Measurements from ENCODE around the gene CLIC6.

The CLIC6 gene

DNA sequence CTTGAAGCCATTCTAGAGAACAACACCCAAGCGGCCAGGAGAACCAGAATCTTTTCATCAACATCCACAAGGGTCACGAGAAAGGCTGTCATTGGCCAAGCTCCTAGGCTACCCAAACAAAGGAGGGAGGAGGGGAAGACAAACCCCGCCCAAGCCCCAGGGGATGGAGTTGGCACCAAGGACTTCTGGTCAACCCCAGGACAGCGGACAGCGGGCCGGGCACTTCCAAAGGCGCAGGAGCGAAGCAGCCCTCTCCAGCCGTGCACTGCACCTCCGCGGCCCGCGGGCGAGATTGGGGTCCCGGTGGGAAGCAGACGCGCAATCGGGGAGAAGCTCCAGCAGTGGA is at the start of gene CLIC6:
Gene CLIC6, plus strand, starts transcription at position 192 of the 346 bp plus-strand sequence. CDS start 395 bp downstream, outside the sequence.
- no peak for FAIRE-seq

DNA sequence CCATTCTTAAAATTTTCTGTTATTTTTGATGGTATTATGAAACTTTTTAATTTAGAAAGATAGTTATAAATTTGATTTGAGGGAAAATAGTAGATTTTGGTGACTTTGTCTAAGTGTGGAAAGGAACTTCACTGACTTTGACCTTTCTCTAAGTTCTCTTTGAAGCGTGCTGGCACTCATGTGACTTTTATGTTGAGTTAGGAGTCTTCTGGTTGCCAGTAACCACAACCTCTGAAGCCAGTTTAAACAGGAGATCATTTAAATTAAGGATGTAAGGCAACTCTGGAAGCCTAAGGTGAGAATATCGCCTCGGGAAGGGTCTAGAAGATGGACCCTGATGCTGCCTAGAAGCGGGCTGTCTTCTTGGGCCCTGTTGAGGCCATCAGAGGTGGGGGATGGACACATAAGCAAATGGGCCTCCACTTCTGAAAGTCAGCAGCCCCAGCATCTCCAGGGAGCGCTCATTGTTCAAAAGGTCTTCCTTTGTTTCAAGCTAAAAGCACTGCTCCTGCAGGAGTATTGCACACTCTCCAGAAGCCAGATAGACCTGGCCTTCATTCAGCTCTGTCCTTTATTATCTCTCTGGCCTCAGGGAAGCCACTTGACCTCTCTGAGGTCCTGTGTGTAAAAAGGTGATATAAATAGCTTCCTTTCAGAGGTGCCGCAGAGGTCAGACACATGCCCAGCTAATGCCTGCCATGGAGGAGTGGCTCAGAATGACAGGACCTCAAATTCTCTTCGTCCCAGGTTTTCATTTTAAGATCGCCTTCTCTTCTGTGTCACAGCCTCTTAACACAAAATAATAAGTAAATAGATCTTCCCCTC is 48.7 kb upstream of the CLIC6 start:
- no peak for FAIRE-seq

DNA sequence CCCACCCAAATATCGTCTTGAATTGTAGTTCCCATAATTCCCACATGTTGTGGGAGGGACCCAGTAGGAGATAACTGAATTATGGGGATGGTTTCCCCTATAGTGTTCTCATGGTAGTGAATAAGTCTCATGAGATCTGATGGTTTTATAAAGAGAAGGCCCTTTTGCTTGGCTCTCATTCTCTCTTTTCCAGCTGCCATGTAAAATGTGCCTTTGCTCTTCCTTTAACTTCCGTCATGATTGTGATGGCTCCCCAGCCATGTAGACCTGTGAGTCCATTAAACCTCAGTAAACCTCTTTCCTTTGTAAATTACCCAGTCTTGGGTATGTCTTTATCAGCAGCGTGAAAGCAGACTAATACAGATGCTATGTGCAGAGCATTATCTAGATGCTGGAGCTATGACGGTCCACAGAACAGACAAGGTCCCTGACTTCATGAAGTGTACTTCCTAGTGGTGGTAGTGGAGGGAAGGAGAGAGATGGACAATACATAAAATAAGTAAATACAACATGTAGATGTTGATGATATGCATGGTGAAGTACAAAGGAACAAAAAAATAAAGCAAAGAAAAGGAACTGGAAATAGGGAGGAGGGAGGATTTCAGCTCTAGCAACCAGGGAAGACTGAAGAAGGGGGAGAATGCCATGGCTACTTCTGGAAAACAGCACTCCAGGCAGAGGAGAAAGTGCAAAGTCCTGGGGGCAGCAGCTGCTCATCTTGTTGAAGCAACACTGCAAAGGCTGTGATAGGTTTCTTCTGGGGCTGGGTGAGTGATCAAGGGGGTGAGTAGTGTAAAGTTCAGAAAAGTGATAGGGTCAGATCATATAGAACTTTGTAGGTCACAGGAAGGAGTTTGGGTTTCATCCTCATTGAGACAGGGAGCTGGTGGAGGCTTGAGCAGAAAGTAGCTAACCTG is 47.1 kb upstream of the CLIC6 start:
- no peak for FAIRE-seq

DNA sequence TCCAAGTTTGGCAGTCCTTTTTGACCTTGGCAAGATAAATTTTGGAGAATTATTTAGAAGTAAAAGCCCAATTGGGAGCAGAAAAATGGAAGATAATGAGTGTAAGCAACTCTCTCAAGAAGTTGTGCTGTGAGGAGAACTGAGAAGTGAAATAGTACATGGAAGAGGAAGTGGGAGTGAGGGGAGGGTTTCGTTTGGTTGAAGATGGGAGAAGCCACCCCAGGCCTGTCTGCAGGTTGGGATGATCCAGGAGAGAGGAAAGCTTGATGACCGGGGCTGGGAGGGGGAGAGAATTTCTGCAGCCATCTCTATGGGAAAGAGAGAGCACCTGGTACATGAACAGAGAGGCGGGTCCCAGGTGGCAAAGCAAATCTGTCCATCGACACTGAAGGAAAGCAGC is 45.3 kb upstream of the CLIC6 start:
- FAIRE-seq = no peak

DNA sequence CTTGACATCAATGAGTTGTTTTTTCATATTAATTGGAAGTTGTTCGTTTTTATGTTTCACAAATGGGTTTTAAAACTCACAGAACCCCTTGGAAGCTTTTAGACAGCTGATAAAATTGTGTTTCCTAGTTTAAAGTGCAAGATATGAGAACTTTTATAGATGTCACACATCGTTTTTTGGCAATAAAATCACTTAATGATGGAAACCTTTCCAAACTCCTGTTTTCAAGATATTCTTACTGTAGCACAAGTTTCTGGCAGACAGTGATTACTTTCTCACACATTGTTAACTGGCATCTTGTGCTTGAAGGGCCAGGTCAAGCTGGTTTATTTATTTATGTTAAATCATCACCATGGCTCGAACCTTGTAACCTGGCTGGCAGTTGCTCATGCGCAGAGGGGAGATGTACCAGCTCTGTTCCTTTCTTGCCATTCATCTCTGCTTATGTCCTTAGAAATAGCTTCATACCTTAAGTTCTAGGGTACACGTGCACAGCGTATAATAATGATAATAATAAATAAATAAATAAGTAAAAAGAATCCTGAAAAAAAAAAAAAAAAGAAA is 43.7 kb upstream of the CLIC6 start:
- no peak for FAIRE-seq

DNA sequence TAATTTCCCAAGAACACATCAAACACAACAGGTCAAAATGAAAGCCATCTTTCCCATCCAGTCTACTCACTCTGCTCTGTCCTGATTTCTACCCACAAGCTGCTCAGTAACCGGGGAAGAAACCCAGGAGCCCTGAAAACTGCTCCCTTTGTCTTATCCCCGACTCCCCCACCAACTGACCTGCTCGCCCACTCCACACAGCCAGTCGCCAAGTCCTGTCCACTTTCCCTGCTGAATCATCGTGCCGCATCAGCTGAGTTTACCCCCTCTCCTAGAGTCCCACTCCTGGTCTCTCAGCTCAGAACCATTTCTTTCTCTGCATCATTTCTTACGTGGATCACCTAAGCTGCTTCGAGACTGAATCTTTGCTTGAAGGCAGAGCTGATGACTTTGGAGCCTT is 42.7 kb upstream of the CLIC6 start:
- FAIRE-seq = no peak

DNA sequence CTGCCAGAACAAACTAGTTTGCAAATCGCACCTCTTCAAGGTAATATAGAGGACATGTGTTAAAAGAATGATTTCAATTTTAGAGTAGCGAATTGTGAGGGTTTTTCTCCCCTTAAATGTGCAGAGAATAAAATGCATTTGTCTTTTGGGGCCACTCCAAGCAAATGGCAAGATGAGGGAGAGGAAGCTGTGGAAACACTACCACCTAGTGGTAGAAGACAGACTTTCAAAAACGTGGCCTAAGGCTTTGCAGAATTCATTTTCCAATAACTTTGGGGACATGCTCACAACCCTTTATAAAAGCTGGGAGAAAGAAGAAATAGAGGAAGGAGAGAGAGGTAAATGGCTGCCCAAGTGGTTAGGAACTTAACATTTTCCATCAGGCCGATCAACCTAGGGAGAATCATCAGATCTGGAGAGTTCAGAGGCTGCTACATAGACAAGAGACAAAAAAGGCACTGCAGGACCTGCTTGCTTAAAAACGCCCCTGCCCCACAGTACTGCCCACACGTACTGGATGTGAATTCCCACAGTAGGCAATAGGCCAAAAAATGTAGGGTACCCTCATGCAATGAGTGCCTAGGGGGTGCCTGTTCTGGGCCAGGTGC is 38.2 kb upstream of the CLIC6 start:
- no peak for FAIRE-seq

DNA sequence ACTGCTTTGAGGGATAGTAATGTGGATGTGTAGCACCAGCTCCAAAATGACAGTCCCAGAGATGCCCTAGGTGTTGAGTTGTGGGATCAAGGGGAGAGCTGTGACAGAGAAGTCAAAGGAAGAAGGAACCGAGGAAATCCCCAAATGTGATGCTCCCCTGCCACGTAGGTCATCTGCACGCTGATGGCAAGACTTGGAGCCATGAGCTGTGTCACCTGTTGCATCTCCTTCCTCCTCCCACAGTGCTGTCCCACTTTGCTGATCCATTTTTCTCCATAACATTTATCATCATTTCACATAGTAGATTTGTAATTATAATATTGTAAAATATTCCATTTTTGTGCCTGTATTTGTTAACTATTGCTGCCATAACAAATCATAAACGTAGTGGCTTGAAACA is 36.3 kb upstream of the CLIC6 start:
- FAIRE-seq = no peak

DNA sequence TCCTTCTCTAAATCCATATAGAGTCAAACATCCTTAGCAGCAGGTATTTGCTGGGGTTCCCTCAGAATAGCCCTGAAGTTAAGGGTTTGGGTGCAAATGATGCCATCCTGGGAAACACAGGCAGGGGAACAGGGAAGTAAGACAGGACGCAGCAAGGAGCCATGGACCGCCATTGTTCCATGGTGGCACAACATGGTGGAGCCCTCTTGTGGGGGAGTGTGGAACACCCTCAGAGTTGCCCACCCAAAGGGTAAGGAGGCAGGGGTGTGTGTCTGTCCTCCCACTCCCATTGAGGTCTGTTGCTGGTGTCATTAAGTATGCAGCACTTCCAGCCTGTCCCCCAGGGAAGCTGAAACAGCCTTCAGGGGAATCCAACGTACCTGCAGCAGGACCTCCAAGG is 33.5 kb upstream of the CLIC6 start:
- no peak for FAIRE-seq

DNA sequence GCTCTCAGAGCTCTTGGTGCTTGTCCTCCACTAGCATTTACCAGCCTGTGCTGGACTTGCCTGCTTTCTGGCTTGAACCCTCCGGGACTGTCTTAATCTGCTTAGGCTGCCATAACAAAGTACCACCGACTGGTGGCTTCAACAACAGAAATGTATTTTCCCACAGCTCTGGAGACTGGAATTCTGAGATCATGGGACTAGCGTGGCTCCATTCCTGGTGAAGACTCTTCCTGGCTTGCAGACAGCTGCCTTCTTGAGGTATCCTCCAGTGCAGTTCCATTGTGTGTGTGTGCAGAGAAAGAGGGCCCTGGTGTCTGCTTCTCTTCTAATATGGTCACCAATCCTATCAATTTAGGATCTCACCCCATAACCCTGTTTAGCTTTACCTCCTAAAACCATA is 31.8 kb upstream of the CLIC6 start:
- no peak for FAIRE-seq

DNA sequence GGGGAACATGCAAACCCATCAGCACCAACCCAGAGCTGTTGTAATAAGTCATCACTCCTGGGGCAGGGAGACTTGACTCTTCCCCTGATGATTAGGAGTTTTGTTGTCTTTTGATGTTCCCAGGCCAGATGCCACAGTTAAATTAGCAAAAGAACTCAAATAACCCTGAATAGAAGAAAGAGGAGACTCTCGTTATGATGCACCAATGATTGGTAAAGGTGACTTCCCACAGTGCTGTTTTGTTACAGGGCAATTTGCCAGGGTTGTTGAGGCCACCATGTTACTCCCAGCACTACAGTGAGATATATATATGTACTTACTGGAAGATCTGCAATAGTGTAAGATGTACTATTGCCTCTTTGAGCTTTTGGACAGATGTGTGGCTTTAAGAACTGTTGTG is 29.5 kb upstream of the CLIC6 start:
- FAIRE-seq = no peak

DNA sequence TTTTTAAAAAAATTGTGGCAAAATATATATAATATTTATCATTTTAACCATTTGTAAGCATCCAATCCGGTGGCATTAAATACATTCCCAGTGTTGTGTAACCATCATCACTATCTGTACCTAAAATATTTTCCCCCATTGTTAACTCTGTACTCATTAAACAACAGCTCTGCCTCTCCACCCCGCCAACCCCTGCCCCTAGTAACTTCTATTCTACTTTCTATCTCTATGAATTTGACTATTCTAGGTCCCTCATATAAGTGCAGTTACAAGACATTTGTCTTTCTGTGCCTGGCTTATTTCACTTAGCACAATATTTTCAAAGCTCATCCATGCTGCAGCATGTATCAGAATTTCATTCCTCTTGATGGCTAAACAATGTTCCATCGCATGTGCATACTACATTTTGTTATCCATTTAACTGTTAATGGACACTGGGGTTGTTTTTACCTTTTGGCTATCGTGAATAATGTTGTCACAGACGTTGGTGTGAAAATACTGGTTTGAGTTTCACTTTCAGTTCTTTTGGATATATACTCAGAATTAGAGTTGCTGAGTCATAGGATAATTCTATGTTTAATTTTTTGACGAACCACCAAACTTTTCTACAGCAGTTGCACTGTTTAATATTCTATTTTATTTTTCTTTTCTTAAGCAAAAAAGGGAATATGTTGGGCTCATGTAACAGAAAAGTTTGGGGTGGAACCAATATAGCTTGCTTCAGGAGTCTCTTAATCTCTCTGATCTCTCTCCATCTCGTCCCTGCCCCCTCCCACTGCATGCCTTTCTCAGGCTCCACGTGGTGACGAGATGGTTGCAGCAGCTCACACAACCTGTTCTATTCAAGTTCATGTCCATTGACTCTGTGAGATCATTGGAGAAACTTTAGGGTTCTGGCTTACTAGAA is 28.7 kb upstream of the CLIC6 start:
- FAIRE-seq = no peak

DNA sequence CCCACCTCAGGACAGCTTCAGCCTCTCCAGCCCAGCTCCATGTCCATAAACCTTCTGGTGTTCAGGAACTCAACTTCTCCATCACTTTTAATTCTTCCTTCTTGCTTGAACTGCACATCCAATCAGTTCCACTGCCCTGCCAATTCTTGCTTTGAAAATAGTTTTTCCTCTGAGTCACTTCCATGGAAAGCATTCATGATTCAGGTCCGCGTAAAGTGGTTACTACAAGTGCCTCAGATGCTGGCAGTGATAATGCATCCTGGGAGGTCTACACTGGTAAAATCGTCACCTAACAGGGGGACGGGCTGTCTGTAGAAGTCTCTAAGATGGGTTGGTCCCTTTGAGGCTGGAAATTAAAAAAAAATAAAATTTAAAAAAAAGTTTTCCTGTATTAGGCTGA is 27.9 kb upstream of the CLIC6 start:
- no peak for FAIRE-seq

DNA sequence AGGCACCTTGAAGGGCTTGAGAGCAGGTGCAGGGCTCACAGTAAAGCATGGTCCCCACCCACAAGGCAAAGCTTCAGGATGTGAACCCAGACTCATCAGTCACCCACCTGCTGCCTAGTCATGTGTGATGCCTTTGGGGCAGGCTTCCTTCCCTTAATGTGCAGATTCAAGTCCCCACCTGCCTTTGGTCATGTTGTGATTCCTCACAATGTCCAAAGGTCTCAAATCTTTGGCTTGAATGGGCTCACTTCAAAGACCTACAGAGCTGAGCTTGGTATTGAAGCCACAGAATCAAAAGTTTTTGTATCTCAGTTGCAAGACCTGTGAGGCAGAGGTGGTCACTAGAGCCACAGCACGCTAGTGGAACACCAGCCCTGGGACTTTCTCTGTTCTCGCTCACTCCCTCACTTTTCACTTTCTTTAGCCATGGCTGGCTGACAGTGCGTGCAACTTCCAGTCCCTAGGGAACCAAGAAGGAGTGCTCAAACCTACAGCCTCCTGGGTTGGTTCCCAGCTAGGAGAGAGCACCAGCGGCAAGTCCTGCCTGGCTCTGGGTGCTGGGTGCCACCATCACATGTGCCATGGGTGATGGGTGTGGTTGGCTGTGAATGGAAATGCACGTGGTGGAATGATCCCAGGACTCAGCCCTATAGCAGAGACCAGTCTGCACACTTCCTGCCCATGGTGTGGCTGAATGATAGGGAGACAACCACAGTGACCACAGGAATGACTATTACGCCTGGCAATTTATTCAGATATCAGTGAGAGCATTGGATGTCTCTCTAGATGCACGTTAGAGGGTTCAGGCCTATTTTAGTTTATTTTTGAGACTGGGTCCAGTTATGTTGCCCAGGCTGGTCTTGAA is 26.4 kb upstream of the CLIC6 start:
- no peak for FAIRE-seq

DNA sequence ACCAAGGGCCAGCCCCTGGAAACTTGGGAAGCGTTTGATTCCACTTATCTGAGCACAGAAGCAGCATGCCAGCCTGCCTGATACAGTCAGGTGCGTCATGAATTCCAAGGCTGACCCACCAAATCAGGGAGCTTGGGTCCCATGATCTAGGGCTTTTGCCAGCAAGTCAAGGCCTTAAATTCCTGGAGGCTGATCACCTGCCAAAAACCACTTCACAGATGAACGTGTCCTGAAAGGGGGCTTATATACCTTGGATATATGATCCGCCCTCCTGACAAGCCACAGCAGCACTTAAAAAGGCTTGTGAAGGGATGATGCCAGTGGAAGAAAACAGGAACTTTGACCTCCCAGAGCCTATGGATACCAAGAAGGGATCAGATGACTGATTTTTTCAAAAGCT is 24.0 kb upstream of the CLIC6 start:
- no peak for FAIRE-seq

DNA sequence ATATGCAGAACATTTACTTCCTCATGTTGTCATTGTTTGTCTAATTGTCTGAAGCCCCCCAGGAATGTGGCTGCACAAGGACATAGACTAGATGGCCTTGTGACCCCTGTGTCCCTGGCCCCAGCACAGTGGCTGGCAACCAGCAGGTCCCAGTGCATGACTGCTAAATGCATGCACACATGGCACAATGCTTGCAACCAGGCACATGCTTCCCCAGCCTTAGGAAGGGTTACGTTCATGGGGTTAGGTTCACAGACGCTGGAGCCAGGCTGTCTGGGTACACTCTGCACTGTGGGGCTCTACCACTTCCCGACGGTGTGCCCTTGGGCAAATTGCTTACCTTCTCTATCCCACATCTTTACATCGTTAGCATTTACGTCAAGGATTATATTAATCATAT is 21.2 kb upstream of the CLIC6 start:
- FAIRE-seq = no peak

DNA sequence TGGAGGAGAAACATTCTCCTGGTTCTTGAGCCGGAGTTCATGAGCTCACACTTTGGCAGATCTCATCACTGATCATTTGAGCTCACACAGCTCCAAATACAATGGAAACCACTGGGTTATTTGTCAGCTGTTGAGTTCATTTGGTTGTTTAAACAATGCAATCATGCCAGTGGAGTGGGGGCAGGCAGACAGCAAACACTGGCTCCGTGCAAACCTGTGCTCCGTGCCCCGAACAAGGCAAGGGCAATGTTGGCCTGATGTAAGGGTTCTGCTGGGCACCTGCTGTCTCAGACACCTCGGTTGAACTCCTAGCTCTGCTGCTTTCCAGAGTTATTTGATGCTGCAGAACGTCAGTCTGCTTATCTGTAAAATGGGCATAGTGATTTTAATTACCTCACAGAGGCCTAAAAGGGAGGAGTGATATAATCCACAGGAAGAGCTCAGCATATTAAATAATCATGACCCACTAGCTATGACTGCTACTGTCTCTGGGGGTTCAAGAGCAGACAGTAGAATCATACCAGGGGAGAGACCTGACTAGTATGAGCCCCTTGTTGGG is 20.0 kb upstream of the CLIC6 start:
- no peak for FAIRE-seq

DNA sequence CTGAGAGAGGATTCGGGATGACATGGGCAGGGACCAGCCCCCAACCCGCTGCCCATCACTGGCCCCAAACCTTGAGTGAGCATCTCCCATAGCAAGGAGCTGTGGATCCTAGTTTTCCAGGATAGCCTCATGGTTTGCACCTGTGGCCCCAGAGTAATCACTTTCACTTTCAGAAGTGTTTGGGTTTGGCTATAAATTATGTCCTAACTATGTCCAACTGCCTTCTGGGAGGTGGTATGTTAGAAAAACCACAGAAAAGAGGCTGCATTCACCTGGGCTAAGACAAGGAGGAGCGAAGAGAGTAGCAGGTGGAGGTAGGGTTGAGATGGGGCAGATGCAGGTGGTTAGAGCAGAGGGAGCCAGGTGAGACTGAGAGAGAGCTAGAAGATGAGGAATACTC is 19.4 kb upstream of the CLIC6 start:
- no peak for FAIRE-seq

DNA sequence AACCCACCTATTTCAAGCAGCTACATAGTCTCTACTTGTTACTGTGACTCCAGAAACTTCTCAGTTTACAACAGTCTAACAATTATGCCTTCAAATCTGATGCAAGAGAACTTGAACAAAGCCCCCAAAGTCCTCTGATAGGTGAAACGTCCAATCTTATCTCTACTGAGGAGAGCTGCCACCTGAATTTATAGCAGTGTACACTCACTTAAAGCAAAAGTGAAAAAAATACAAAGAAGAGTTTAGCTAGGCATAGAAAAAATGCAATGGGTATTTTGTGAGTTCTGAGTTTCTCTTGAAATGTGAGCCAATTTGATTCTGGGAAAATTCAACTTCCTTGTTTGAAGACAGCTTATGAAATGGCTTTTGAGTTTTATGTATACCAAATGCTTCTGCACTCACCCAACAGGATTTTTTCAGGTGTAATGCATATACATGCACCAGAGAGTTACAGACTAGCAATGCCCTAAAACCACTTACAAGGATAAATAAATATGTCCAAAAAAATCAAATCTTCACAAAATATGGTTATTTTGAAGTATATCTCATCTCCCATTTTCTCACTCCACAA is 17.8 kb upstream of the CLIC6 start:
- FAIRE-seq = no peak

DNA sequence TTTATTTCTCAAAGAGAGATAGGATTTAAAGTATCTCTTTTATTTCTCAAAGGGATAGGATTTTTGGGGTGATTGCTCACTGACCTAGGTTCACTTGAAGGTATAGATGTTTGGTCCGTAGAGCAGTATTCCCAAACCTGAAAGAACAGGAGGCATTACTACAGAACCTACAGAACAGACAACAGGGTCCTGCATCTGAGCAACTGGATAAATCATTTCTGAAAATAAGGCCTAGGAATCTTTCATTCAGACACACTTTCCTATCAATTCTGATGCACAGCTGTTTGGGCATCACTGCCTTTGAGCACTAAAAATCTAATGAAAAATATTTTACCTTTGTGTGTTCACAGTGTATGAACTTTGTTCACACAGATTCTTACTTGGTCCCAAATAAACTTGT is 17.2 kb upstream of the CLIC6 start:
- no peak for FAIRE-seq

DNA sequence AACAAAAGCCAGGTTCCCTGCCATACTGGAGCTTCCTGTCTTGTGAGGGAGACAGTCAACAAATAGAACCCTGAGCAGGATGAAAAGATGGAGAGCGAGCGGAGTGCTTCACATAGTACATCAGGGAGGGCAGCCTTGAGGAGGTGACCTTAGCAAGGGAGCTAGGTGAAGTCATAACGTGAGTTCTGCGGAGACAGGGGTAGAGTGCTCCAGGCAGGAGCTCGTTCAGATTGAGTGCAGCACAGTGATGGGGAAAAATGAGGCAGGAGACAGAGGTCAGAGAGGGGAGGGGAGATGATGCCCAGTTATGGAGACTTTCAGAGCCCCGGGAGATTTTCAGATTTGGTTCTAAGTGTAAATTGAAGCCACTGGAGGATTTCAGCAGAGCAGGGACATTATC is 15.3 kb upstream of the CLIC6 start:
- no peak for FAIRE-seq
